ENCODE measurements around the gene CDKN2D. TPM values are rescaled to one million over a fixed set of nuclear protein-coding genes. Genes with fewer than 3 reads are reported as not detected.

Gene CDKN2D
- total and polyA plus RNA-seq, 2 of the 13 experiments (the other 11 are each of a cell fraction or from before 2014, with no cell fraction given): 5.4 to 8.6 TPM

DNA sequence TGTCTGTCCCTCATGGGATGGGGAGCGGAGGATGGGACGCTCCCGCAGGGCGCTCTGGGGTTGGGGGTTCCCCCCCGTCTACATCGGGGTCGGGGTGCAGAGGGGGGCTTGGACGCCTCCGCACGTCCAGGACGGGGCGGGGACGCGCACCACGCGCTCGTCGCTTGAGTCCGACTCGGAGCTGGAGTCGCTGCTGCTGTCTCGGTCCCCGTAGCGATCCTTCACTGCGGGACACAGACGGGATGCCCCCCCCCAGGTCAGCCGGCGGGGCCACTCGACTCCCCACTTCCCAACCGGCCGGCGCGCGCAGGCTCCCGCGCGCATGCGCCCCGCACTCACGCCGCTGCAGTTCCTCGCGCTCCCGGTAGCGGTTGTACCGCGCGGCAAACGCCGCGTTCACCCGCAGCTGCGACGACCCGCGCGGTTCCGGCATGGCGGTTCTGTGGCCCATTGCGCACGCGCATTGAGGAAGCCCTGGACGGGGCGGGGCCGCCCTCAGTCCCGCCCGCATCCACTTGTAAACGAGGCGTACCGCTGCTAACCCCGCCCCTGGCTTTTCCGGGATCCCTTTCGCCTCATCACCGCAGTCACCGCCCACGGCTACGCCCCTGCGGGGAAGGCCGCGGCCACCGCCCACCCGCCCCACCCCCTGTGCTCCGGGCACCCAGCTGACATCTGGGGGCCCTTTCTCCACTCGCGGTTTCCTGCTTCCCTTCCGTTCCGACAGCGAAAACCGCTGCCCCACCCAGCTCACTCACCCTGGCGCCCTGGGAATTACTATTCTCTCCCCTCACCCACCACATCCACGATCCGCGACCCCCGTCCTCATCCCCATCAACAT lies 3.0 kb downstream of the CDKN2D start, which contains the start of gene KRI1 (continued):
- TF ChIP-seq ZNF652 (CRISPR knock-in tag; IDR thresholded peaks at IDR 0.05; ENCODE audit: borderline replicate concordance, low read depth) (0 out of 2 replicates have a peak, but pooled peaks have one; percentile 23), TFDP1 (CRISPR knock-in tag; IDR thresholded peaks at IDR 0.05; ENCODE audit: borderline replicate concordance) (peak; percentile 99), ZNF740 (CRISPR knock-in tag; IDR thresholded peaks at IDR 0.05) (peak; percentile 97), DBP (CRISPR knock-in tag; IDR thresholded peaks at IDR 0.05; ENCODE audit: not compliant biosample characterization) (no peak), ZNF550 (CRISPR knock-in tag; IDR thresholded peaks at IDR 0.05; ENCODE audit: borderline replicate concordance) (0 out of 2 replicates have a peak, but pooled peaks have one; percentile 37), ZNF317 (CRISPR knock-in tag; IDR thresholded peaks at IDR 0.05) (no peak), AKAP8 (CRISPR knock-in tag; IDR thresholded peaks at IDR 0.05) (peak; percentile 84), MED8 (CRISPR knock-in tag; IDR thresholded peaks at IDR 0.05; ENCODE audit: insufficient replicate concordance) (peak; percentile 60), XBP1 (CRISPR knock-in tag; IDR thresholded peaks at IDR 0.05) (no peak), NCOA1 (CRISPR knock-in tag; IDR thresholded peaks at IDR 0.05) (no peak), ZNF296 (CRISPR knock-in tag; conservative IDR thresholded peaks at IDR 0.05) (no peak), RFX1 (IDR thresholded peaks at IDR 0.05) (no peak), SUZ12 (IDR thresholded peaks at IDR 0.05; ENCODE audit: low read depth, low read length) (no peak), PHF21A (CRISPR knock-in tag; IDR thresholded peaks at IDR 0.05) (no peak), HNRNPUL1 (IDR thresholded peaks at IDR 0.05; ENCODE audit: low read depth, low read length) (0 out of 2 replicates have a peak, but pooled peaks have one; percentile 49), KMT2A (CRISPR knock-in tag; IDR thresholded peaks at IDR 0.05) (peak; percentile 81; the same call in 1 of the 2 replicates), RARA (CRISPR knock-in tag; IDR thresholded peaks at IDR 0.05) (peak; percentile 16; the same call in 1 of the 2 replicates)
- TF ChIP-seq, protein P1, sequence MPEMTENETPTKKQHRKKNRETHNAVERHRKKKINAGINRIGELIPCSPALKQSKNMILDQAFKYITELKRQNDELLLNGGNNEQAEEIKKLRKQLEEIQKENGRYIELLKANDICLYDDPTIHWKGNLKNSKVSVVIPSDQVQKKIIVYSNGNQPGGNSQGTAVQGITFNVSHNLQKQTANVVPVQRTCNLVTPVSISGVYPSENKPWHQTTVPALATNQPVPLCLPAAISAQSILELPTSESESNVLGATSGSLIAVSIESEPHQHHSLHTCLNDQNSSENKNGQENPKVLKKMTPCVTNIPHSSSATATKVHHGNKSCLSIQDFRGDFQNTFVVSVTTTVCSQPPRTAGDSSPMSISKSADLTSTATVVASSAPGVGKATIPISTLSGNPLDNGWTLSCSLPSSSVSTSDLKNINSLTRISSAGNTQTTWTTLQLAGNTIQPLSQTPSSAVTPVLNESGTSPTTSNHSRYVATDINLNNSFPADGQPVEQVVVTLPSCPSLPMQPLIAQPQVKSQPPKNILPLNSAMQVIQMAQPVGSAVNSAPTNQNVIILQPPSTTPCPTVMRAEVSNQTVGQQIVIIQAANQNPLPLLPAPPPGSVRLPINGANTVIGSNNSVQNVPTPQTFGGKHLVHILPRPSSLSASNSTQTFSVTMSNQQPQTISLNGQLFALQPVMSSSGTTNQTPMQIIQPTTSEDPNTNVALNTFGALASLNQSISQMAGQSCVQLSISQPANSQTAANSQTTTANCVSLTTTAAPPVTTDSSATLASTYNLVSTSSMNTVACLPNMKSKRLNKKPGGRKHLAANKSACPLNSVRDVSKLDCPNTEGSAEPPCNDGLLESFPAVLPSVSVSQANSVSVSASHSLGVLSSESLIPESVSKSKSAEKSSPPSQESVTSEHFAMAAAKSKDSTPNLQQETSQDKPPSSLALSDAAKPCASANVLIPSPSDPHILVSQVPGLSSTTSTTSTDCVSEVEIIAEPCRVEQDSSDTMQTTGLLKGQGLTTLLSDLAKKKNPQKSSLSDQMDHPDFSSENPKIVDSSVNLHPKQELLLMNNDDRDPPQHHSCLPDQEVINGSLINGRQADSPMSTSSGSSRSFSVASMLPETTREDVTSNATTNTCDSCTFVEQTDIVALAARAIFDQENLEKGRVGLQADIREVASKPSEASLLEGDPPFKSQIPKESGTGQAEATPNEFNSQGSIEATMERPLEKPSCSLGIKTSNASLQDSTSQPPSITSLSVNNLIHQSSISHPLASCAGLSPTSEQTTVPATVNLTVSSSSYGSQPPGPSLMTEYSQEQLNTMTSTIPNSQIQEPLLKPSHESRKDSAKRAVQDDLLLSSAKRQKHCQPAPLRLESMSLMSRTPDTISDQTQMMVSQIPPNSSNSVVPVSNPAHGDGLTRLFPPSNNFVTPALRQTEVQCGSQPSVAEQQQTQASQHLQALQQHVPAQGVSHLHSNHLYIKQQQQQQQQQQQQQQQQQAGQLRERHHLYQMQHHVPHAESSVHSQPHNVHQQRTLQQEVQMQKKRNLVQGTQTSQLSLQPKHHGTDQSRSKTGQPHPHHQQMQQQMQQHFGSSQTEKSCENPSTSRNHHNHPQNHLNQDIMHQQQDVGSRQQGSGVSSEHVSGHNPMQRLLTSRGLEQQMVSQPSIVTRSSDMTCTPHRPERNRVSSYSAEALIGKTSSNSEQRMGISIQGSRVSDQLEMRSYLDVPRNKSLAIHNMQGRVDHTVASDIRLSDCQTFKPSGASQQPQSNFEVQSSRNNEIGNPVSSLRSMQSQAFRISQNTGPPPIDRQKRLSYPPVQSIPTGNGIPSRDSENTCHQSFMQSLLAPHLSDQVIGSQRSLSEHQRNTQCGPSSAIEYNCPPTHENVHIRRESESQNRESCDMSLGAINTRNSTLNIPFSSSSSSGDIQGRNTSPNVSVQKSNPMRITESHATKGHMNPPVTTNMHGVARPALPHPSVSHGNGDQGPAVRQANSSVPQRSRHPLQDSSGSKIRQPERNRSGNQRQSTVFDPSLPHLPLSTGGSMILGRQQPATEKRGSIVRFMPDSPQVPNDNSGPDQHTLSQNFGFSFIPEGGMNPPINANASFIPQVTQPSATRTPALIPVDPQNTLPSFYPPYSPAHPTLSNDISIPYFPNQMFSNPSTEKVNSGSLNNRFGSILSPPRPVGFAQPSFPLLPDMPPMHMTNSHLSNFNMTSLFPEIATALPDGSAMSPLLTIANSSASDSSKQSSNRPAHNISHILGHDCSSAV (CRISPR knock-in tag; IDR thresholded peaks at IDR 0.05; ENCODE audit: borderline replicate concordance): peak; percentile 84; the same call in 1 of the 2 replicates

Data from HepG2 (cell line).